HEK293 (cell line): ENCODE measurements around the gene ARMC12.

Experiments used
- CTCF ChIA-PET: fragments of 350-600 bp; formaldehyde crosslinking; extraction: SDS; loops from one replicate; lab custom pipeline; 2021; ENCODE audit warnings: antibody characterized with exemption; lab: Yijun Ruan, JAX
- POLR2A ChIA-PET: fragments of 300-600 bp; formaldehyde crosslinking; extraction: SDS; loops from one replicate; lab custom pipeline; 2020; ENCODE audit warnings: antibody characterized with exemption, inconsistent platforms; lab: Yijun Ruan, JAX
- H3K27ac ChIP-seq: fragments of 200-500 bp; sonication (Bioruptor generic); 2 replicates; pipeline ENCODE4 v1.5.1; 2014; ENCODE audit warnings: low read depth, low read length, control low read depth, inconsistent platforms; ENCODE audit errors: extremely low read depth
- H3K36me3 ChIP-seq, 2 experiments: fragments of 200-500 bp in 1 of 2; sonication (Bioruptor generic) in 1 of 2; 1 replicate in 1 of 2; 2 replicates in 1 of 2; pipeline ENCODE4 v1.5.1; 2014 to 2017; ENCODE audit warnings: inconsistent platforms in 2 of 2, low read length in 2 of 2; ENCODE audit not compliant: control insufficient read depth in 2 of 2, insufficient read depth in 1 of 2
- H3K4me1 ChIP-seq: fragments of 200-500 bp; sonication (Bioruptor generic); 2 replicates; pipeline ENCODE4 v1.5.1; 2014; ENCODE audit warnings: mild to moderate bottlenecking, low read length, inconsistent platforms; ENCODE audit not compliant: control insufficient read depth, insufficient read depth
- H3K4me3 ChIP-seq: 2 replicates; pipeline ENCODE4 v1.5.1; 2011; ENCODE audit warnings: low read depth, mild to moderate bottlenecking, control low read depth, low read length, moderate library complexity
- H3K9me3 ChIP-seq: fragments of 200-500 bp; sonication (Bioruptor generic); 2 replicates; pipeline ENCODE4 v1.5.1; 2014; ENCODE audit warnings: low read depth, low read length, inconsistent platforms; ENCODE audit not compliant: control insufficient read depth, insufficient read depth
- HOXC10 ChIP-seq: sonication (generic); formaldehyde crosslinking; IDR thresholded peaks from 2 replicates; pipeline ENCODE4 v1.8.1; 2023; ENCODE audit warnings: mild to moderate bottlenecking, missing genetic modification reagents
- YY2 ChIP-seq: fragments of 450-650 bp; formaldehyde crosslinking; IDR thresholded peaks from 2 replicates; pipeline ENCODE4 v1.5.1; 2016; ENCODE audit warnings: missing biosample characterization, missing genetic modification characterization
- ZNF48 ChIP-seq: fragments of 450-650 bp; formaldehyde crosslinking; IDR thresholded peaks from 2 replicates; pipeline ENCODE4 v1.5.1; 2016; ENCODE audit warnings: missing biosample characterization, missing genetic modification characterization
- ZNF501 ChIP-seq: fragments of 450-650 bp; formaldehyde crosslinking; IDR thresholded peaks from 2 replicates; pipeline ENCODE4 v1.5.1; 2016; ENCODE audit warnings: missing biosample characterization, missing genetic modification characterization
- ZNF514 ChIP-seq: fragments of 450-650 bp; formaldehyde crosslinking; IDR thresholded peaks from 2 replicates; pipeline ENCODE4 v1.5.1; 2016; ENCODE audit warnings: missing biosample characterization, missing genetic modification characterization
- TF ChIP-seq, protein P1 (sequence below): fragments of 450-650 bp; formaldehyde crosslinking; IDR thresholded peaks from 2 replicates; pipeline ENCODE4 v1.5.0; 2017; ENCODE audit warnings: missing biosample characterization, missing genetic modification characterization, borderline replicate concordance
- TF ChIP-seq, protein P2 (sequence below): fragments of 450-650 bp; formaldehyde crosslinking; IDR thresholded peaks from 2 replicates; pipeline ENCODE4 v1.5.1; 2016; ENCODE audit warnings: missing biosample characterization, missing genetic modification characterization
- TF ChIP-seq, protein P3 (sequence below): fragments of 450-650 bp; formaldehyde crosslinking; IDR thresholded peaks from 2 replicates; pipeline ENCODE4 v1.5.1; 2016; ENCODE audit warnings: missing biosample characterization, missing genetic modification characterization
- TF ChIP-seq, protein P4 (sequence below): fragments of 450-650 bp; IDR thresholded peaks from 2 replicates; pipeline ENCODE4 v1.5.1; 2018; ENCODE audit warnings: missing biosample characterization, mild to moderate bottlenecking, missing genetic modification characterization
- TF ChIP-seq, protein P5 (sequence below): fragments of 450-650 bp; formaldehyde crosslinking; IDR thresholded peaks from 2 replicates; pipeline ENCODE4 v1.5.1; 2016; ENCODE audit warnings: missing biosample characterization, missing genetic modification characterization
- TF ChIP-seq, protein P6 (sequence below): fragments of 450-650 bp; formaldehyde crosslinking; IDR thresholded peaks from 2 replicates; pipeline ENCODE4 v1.5.1; 2016; ENCODE audit warnings: missing biosample characterization, missing genetic modification characterization
- TF ChIP-seq, protein P7 (sequence below): fragments of 450-650 bp; formaldehyde crosslinking; IDR thresholded peaks from 2 replicates; pipeline ENCODE4 v1.5.1; 2016; ENCODE audit warnings: missing biosample characterization, missing genetic modification characterization
- TF ChIP-seq, protein P8 (sequence below): fragments of 450-650 bp; formaldehyde crosslinking; IDR thresholded peaks from 2 replicates; pipeline ENCODE4 v1.5.1; 2016; ENCODE audit warnings: missing biosample characterization, missing genetic modification characterization

ARMC12 gene

DNA sequence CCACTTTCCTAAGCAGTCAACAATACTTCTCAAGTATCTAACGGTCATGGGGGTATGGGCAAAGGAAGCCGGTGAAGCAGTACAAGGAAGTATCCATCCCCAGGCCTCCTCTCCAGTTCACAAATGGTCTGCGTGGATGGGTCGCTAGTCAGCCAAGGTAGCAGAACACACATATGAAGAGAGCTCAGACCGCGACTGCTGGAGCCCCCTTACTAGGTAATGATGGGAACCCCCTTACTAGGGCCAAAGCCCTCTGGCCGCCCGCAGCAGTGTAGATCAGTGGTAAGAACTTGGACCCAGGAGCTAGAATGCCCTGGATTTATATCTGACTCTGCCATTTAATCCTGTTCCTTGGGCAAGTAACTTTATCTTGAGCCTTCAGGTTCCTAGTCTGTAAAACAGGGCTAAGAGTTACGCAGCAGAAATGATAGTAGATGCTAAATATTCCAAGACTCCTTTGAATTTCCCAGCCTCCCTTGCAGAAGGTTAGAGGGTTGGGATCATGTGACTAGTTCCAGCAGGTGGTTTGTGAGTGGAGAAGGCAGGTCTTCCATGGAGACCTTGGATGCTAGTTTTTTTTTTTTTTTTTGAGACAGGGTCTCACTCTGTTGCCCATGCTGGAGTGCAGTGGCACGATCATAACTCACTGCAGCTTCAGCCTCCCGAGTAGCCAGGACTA is 37.4 kb downstream of the ARMC12 start:
- Histone ChIP-seq H3K36me3 (no peaks in the 10 kb centered on the region), H3K9me3 (no peaks in the 10 kb centered on the region), H3K4me1 (no peaks in the 10 kb centered on the region), H3K27ac (no peak overlapping the region), H3K4me3 (no peak overlapping the region)
- ChIA-PET POLR2A (interaction anchor here (0.7 kb wide), 1 partner anchor 243 kb away, joined by 3 read pairs; no protein-coding TSS in a partner anchor), CTCF (interaction anchor here (0.6 to 0.8 kb wide), 4 partner anchors 17 to 224 kb away, joined by 3 to 4 read pairs (median 3); no protein-coding TSS in a partner anchor)
- TF ChIP-seq ZNF514 (tag by site-specific recombination) (no peak), ZNF501 (tag by site-specific recombination) (no peak), ZNF48 (tag by site-specific recombination) (no peak)
- TF ChIP-seq, protein P1, sequence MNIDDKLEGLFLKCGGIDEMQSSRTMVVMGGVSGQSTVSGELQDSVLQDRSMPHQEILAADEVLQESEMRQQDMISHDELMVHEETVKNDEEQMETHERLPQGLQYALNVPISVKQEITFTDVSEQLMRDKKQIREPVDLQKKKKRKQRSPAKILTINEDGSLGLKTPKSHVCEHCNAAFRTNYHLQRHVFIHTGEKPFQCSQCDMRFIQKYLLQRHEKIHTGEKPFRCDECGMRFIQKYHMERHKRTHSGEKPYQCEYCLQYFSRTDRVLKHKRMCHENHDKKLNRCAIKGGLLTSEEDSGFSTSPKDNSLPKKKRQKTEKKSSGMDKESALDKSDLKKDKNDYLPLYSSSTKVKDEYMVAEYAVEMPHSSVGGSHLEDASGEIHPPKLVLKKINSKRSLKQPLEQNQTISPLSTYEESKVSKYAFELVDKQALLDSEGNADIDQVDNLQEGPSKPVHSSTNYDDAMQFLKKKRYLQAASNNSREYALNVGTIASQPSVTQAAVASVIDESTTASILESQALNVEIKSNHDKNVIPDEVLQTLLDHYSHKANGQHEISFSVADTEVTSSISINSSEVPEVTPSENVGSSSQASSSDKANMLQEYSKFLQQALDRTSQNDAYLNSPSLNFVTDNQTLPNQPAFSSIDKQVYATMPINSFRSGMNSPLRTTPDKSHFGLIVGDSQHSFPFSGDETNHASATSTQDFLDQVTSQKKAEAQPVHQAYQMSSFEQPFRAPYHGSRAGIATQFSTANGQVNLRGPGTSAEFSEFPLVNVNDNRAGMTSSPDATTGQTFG (tag by site-specific recombination): no peak
- TF ChIP-seq, protein P2, sequence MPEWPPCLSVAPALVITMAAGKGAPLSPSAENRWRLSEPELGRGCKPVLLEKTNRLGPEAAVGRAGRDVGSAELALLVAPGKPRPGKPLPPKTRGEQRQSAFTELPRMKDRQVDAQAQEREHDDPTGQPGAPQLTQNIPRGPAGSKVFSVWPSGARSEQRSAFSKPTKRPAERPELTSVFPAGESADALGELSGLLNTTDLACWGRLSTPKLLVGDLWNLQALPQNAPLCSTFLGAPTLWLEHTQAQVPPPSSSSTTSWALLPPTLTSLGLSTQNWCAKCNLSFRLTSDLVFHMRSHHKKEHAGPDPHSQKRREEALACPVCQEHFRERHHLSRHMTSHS (tag by site-specific recombination): no peak
- TF ChIP-seq, protein P3, sequence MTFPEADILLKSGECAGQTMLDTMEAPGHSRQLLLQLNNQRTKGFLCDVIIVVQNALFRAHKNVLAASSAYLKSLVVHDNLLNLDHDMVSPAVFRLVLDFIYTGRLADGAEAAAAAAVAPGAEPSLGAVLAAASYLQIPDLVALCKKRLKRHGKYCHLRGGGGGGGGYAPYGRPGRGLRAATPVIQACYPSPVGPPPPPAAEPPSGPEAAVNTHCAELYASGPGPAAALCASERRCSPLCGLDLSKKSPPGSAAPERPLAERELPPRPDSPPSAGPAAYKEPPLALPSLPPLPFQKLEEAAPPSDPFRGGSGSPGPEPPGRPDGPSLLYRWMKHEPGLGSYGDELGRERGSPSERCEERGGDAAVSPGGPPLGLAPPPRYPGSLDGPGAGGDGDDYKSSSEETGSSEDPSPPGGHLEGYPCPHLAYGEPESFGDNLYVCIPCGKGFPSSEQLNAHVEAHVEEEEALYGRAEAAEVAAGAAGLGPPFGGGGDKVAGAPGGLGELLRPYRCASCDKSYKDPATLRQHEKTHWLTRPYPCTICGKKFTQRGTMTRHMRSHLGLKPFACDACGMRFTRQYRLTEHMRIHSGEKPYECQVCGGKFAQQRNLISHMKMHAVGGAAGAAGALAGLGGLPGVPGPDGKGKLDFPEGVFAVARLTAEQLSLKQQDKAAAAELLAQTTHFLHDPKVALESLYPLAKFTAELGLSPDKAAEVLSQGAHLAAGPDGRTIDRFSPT (tag by site-specific recombination): no peak

DNA sequence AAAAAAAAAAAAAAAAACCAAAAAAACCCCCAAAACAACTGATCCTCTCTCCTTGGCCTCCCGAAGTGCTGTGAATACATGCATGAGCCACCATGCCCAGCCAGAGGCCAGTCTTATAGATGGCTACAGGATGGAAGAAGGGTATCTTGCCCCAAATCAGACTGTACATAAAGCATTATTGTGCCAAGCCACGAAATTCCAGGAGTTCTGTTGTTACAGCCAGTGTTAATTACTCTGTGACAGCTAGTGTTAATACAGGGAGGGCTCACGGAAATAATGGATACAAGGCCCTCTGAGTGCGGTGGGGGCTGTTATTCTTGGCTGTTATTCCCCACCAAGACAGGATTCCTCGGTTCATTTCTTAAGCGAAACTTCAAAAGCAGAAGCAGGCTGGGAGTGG is 38.2 kb downstream of the ARMC12 start:
- Histone ChIP-seq H3K4me3 (no peak overlapping the region), H3K36me3 (no peaks in the 10 kb centered on the region)
- ChIA-PET POLR2A (no interaction called here), CTCF (no interaction called here)
- TF ChIP-seq, protein P4, sequence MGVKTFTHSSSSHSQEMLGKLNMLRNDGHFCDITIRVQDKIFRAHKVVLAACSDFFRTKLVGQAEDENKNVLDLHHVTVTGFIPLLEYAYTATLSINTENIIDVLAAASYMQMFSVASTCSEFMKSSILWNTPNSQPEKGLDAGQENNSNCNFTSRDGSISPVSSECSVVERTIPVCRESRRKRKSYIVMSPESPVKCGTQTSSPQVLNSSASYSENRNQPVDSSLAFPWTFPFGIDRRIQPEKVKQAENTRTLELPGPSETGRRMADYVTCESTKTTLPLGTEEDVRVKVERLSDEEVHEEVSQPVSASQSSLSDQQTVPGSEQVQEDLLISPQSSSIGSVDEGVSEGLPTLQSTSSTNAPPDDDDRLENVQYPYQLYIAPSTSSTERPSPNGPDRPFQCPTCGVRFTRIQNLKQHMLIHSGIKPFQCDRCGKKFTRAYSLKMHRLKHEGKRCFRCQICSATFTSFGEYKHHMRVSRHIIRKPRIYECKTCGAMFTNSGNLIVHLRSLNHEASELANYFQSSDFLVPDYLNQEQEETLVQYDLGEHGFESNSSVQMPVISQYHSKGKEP (tag by site-specific recombination): no peak
- no peak for TF ChIP-seq YY2 (tag by site-specific recombination)
- TF ChIP-seq, protein P5, sequence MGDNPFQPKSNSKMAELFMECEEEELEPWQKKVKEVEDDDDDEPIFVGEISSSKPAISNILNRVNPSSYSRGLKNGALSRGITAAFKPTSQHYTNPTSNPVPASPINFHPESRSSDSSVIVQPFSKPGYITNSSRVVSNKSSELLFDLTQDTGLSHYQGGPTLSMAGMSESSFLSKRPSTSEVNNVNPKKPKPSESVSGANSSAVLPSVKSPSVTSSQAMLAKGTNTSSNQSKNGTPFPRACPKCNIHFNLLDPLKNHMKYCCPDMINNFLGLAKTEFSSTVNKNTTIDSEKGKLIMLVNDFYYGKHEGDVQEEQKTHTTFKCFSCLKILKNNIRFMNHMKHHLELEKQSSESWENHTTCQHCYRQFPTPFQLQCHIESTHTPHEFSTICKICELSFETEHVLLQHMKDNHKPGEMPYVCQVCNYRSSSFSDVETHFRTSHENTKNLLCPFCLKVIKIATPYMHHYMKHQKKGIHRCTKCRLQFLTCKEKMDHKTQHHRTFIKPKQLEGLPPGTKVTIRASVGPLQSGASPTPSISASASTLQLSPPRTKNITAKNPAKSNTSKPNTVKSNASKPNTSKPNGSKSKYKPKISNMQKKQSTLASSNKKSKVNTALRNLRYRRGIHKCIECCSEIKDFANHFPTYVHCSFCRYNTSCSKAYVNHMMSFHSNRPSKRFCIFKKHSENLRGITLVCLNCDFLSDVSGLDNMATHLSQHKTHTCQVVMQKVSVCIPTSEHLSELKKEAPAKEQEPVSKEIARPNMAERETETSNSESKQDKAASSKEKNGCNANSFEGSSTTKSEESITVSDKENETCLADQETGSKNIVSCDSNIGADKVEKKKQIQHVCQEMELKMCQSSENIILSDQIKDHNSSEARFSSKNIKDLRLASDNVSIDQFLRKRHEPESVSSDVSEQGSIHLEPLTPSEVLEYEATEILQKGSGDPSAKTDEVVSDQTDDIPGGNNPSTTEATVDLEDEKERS: no peak
- TF ChIP-seq, protein P6, sequence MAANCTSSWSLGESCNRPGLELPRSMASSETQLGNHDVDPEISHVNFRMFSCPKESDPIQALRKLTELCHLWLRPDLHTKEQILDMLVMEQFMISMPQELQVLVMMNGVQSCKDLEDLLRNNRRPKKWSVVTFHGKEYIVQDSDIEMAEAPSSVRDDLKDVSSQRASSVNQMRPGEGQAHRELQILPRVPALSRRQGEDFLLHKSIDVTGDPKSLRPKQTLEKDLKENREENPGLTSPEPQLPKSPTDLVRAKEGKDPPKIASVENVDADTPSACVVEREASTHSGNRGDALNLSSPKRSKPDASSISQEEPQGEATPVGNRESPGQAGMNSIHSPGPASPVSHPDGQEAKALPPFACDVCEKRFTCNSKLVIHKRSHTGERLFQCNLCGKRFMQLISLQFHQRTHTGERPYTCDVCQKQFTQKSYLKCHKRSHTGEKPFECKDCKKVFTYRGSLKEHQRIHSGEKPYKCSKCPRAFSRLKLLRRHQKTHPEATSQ: no peak
- TF ChIP-seq HOXC10 (CRISPR knock-in tag): no peak
- TF ChIP-seq, protein P7, sequence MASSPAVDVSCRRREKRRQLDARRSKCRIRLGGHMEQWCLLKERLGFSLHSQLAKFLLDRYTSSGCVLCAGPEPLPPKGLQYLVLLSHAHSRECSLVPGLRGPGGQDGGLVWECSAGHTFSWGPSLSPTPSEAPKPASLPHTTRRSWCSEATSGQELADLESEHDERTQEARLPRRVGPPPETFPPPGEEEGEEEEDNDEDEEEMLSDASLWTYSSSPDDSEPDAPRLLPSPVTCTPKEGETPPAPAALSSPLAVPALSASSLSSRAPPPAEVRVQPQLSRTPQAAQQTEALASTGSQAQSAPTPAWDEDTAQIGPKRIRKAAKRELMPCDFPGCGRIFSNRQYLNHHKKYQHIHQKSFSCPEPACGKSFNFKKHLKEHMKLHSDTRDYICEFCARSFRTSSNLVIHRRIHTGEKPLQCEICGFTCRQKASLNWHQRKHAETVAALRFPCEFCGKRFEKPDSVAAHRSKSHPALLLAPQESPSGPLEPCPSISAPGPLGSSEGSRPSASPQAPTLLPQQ (tag by site-specific recombination): no peak
- TF ChIP-seq, protein P8, sequence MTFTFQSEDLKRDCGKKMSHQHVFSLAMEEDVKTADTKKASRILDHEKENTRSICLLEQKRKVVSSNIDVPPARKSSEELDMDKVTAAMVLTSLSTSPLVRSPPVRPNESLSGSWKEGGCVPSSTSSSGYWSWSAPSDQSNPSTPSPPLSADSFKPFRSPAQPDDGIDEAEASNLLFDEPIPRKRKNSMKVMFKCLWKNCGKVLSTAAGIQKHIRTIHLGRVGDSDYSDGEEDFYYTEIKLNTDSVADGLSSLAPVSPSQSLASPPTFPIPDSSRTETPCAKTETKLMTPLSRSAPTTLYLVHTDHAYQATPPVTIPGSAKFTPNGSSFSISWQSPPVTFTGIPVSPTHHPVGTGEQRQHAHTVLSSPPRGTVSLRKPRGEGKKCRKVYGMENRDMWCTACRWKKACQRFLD (tag by site-specific recombination): no peak
- TF ChIP-seq, all 188 proteins: peak for 0
- Histone ChIP-seq H3K27ac (no peak overlapping the region), H3K4me1 (no peaks in the 10 kb centered on the region), H3K9me3 (no peaks in the 10 kb centered on the region)
